HG03442 (cell line): ENCODE measurements around the gene GLYR1.

Source experiments
- ATAC-seq: cut with Tn5 transposase; IDR thresholded peaks from one replicate; pipeline ENCODE4 v1.9.1; 2021; ENCODE audit warnings: mild to moderate bottlenecking, moderate library complexity; ENCODE audit not compliant: unreplicated experiment

GLYR1 gene

DNA sequence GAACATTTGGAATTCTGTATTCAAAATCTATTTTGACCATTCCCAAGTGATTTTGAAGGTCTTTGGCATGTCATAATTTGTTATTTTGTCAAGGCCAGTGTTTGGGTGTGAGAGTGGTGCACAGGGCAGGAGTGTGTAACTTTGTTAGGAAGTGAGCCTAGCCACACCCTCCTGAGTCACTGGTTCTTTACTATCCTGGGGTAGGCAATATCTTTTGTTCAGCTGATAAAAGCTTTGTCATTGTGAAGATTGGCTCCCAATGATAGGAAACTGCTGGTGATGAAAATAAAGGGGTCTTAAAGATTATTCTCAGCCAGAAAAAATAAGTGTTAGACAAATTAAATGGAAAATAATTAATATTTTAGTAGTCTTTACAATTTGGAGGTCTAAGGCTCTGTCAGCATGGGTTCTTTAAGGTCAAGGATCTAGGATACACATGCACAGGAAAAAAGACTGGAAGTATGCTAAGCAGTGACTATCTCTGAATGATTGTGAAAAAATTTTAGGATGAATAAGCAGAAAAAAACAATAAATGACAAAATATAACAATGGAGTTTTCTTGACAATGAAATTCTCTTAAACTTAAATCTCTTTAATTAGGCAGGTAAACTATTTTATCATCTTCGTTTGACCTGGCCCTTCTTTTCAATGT lies 5.3 kb upstream of the GLYR1 start:
- ATAC-seq, result no peak

DNA sequence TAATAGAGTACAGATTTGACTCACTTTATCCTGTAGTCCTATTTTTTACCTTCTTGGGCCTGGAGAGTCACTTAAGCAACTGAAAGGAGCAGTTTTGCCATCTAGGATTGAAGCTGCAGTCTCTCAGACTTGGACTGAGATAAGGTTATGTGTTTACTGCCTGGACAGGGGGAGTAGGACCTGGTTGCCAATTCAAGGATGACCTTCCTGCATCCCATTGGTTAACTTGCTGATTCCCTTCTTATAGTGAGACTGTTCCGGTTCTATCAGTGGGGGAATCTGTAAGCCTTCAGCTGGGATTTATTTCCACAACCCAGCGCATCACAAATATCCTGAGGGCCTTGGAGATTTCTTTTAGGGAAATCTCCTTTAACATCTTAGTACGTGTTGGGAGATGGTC lies 3.1 kb upstream of the GLYR1 start:
- no peak for ATAC-seq

DNA sequence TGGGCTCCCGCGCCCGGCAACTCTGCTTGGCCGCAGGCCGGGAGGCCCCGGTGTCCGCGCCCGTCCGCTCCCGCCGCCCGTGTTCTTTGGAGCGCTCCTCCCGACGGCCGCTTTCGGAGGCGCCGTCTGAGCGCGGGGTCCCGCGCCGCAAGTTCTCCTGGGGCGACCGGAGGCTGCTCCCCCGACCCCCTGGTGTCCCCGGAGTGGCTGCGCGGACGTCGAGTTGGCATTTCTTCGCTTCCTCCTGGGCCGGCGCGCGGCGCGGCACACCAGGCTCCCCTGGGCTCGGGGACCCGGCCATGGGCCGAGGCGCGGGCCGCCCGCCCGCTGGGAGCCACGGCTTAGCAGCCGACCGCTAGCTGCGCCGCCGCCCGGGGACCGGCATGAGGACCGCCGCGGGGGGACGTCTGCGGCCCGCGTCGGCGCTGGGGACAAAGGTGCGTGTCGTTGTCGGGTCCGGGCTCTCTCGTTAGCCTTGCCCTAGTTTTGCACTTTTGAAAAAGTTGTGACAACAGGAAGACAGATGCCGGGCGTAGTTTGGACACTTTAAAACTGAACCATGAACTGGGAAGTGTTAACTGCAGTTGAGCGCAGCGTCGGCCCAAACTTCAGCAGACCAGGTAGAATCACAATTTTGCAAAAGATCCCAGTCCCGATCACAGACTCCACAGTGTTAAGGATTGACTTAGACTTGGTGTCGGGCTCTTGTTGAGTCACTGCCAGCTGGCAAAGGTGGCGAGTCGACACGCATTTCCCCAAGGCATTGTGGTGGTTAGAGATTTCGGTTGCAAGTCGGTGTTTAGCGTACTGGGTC lies 893 bp upstream of the GLYR1 start:
- peak; percentile 11 for ATAC-seq

DNA sequence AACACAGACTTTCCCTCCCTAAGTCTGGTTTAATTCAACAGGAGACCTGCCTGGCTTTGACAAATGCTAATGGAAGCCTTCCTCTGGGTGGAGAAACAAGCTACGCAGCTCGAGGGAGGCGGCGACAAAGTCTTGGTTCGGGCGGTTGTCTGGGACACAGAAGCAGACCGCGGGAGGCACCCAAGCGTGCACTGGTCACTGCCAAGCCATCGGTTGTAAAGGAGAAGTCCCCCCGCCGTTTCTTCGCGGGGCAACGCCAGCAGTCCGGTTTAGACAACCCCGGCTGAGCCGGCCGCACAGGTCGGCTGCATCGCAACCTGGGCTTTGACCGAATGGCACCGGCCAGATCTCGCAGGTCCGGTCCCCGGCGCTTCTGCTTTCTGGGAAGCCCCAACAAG lies 586 bp downstream of the GLYR1 start:
- peak; percentile 20 for ATAC-seq

DNA sequence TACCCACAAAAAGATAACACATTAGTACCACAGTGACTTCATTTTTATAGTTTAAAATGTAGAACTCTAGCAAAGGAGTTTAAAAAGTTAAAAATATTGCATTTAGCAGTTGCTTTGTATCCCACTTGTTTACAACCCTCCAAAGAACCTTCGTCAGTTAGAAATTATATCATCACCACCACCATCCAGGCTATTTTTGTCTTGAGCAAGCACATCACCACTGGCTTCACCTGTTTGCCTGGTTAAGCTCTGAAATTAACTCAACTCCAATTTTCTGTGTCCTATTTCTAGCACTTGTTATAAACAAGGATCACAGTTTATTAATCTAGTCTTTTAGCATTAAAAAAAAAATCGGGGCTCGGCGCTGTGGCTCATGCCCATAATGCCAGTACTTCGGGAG lies 6.1 kb downstream of the GLYR1 start:
- ATAC-seq, result no peak

DNA sequence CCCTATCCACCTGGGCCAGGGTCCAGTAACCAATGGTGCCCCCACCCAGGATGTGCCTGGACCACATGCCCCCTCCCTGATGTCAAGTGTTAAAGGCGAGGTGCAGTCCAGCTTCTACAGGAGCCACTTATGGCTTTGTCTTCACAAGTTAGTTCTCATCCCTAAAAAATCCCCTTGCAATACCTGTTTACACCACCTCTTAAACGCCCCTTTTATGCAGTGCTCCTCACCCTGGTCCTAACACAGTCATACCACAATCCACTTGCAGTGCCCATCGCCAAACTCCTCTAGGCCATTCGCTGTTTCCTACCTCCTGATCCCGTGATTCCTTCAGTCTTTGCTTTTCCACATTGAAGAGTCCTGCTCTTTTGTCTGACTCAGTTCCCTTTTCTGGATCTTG lies 7.1 kb downstream of the GLYR1 start:
- ATAC-seq, result no peak

DNA sequence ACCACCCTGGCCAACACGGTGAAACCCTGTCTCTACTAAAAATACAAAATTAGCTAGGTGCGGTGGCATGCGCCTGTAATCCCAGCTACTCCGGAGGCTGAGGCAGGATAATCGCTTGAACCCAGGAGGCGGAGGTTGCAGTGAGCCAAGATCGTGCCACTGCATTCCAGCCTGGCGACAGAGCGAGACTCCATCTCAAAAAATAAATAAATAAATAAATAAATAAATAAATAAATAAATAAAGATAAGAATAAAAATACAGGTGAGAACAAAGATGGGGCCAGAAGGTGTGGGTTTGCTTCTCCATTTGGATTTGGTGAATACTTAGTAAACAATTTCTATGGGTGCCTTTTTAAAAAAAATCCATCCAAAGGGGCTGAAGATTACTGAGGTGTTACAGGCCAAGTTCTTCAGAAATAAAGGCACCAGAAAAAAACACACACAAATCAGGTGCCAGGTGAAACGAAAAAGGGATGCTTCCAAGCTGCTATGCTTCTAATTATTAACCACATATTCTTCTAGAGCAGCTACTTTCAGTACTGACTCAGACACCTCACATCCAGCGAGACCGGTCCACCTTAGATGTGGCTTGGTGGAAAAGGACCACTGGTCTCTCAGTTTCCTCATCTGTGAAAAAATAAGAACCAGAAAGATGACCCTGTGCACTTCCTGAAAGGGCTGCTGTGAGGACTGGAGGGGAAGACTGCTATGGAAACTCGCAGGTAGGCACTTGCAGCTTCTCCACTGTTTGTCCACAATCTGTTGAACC lies 9.2 kb downstream of the GLYR1 start:
- no peak for ATAC-seq

DNA sequence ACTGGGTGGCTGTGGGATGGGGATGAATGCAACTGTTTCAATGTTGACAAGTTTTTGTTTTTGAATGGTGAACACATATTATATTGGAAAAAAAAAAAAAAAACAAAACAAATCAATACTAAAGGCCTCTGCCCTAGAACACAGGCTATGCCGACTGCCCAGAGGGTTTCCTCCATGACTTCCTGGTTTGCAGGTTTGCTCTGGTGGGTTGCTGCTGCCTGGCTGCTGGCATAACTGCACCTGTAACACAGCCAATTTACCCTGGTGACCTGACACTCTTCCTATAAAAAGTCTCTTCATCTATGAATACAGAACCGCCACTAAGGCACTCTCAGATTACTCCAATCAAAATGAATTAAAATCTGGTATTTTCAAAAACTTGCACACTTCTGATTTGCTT lies 10.4 kb downstream of the GLYR1 start:
- no peak for ATAC-seq

DNA sequence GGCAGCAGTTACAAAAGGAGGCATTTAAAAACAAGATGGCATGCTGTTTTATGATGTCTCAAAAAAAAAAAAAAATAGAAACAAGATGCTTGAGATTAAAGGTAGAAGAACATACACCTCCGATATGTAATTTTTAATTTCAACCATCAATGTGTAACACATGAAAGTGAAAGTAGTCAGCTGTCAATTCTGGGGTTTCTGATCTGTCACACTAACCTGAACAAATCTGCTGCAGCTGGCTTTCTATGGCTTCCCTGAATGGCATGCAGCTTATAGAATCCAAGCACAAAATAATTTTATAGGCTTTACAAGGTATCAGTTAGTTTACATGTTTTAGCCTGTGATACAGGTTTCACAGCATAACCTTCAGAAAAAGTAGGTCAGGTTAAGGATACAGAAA lies 13.5 kb downstream of the GLYR1 start:
- ATAC-seq, result no peak

DNA sequence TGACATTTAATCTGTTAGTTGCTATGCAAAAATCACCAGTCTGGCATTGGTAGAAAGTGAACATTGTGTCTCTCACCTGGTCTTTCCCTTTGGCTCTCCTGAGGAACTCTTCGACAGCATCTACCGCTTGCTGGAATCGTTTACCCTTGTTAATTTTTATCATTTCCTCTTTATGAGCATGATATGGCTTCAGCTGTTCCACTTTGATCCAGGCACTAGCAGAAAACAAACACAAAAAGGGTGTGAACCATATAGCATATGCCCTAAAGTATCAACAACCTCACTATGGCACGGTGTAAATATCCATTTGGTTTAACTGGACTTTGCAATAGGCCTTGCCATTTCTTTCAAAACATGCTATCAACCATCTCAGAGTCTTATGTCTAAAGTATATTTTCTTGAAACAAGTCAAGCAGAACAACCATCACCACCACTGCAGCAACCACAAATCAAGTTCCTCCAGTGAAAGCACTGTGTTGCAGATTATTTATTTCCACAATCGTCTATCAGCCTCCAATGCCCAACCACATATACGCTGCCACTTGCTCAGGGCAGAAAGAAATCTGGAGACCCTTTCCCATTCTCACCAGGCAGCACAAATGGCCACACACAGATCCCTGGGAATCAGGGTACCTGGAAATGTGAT lies 14.3 kb downstream of the GLYR1 start:
- no peak for ATAC-seq

DNA sequence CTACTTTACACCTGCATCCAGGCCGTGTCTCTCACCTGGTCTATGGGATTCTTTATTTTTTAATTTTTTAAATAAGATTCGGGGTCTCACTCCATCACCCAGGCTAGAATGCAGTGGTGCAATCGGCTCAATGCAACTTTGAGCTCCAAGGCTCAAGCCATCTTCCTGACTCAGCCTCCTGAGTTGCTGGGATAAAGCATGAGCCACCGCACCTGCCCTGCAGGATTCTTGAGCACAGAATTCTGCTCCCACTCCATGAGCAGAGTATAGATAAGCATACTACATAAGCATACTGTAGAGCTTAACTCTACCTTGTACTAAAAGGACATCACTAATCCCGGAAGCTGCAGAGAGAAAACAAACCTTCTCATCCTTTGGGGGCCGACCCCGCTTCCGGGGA lies 15.5 kb downstream of the GLYR1 start:
- no peak for ATAC-seq

DNA sequence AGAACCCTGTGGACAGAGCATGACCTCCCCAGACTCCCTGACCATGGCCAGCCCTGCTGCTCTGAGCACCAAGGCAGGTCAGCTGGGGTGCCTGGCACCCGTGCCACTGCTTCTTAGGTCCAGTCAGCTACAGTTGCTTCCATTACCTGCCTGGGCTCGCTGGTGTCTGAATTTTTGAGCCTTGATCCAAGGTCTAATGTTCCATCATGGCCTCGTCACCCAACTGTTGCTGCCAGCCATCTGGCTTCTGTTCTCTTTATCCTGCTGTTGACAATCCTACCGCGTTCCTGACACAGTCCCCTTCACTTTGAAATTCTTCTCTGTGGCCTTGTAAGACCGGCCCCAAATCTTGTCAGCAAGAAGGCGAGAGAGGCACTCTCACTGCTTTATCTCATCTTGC lies 16.7 kb downstream of the GLYR1 start:
- ATAC-seq, result no peak

DNA sequence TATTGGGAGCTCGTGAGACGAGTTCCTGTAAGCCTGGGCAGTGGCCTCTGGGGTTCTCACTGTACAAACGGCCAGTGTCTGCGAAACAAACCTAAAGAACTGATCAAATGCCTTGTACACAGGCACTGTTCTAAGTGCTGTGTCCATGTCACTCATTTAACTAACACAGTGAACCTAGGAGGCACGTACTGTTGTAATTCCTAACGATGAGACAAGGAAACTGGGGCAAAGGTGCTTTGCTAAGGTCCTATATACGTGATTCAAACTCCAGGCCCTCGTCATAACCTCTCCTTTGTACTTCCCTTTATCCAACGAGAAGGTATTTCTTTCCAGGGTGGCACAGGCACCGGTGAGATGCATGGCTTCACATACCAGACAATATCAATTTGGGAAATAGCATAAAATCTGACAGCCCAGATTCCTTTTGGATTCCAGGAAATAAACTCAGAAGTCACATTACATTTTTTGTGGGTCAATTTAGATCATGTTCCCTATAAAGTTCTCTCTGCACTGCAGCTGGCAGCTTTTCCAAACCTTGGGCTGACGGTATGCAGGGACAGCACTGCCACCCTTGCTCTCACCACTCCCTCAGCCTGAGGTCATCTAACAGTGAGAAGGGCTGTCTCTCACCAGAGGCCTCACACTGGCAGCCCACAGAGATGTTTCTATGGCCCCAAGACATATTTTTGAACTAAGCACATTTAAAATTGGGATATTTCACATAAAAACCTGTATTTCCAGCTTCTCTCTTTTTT lies 18.3 kb downstream of the GLYR1 start:
- ATAC-seq, result no peak

DNA sequence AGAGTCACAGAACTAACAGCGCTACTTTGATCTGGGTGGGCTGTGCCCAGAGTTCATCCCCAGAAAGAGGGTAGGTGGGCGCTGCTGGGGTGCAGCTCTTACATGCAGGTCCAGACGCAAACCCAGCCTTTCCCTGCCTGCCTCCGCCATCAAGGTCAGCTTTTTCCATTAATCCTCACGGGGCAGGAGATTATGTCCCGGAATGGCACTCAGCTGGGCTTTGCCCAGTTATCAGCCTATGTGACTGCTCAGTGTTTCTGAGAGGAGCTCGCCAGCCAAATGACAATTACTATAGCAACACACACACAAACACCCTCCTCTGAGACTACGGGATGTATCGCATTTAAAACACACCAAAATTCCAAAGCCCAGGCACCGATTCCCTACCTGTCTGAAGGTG lies 20.1 kb downstream of the GLYR1 start:
- ATAC-seq, result no peak

DNA sequence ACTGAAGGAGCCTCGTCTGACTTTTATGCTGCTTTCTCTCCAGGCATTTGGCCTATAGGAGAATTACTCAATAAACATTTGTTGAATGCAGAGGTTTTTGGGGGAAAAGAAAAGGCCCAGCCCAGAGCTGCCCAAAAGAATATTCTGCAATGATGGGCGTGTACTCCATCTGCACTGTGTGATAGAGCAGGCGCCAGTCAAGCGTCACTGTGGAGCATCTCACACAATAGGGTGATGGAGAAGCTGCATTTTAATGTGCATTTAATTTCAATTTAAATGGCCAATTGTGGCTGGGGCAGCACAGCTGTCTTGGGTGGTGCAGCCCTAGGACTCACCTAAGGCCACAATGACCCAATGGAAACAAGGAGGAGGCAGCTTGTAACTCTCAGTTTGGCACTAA lies 20.6 kb downstream of the GLYR1 start:
- no peak for ATAC-seq

DNA sequence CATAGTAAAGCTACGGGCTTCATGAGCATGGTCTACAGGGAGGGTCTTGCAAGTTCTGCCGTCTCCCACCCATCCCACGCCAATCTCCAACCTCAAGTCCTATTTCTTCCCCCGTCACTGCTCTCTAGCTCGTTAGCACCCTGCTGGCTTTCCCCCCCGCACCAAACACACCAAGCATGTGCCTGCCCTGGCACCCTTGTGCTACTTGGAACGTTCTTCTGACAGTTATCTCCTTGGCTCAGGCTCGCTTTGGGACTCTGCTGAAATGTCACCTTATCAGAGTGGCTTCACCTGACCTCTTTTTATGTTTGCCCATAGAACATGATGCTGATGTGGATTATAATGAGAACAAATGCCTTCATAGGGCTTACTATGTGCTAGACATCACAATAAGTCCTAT lies 21.9 kb downstream of the GLYR1 start:
- ATAC-seq, result no peak

DNA sequence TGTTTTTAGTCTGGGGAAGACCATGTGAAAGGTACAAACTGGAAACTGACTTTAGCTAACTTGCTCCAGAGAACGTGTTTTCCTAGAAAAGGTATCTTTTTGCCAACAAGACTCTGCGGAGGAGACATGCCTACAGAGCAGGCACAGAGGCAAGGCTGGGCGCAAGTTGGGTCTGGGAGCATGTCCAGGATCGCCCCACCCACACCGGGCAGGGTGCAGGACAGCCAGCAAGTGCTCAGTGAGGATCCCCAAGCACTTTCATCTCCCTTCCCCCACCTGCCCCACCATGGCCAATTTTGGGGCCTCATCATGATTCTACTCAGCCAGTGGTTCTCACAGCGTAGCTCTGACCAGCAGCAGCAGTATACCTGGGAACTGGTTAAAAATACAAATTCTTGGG lies 26.4 kb downstream of the GLYR1 start:
- no peak for ATAC-seq

DNA sequence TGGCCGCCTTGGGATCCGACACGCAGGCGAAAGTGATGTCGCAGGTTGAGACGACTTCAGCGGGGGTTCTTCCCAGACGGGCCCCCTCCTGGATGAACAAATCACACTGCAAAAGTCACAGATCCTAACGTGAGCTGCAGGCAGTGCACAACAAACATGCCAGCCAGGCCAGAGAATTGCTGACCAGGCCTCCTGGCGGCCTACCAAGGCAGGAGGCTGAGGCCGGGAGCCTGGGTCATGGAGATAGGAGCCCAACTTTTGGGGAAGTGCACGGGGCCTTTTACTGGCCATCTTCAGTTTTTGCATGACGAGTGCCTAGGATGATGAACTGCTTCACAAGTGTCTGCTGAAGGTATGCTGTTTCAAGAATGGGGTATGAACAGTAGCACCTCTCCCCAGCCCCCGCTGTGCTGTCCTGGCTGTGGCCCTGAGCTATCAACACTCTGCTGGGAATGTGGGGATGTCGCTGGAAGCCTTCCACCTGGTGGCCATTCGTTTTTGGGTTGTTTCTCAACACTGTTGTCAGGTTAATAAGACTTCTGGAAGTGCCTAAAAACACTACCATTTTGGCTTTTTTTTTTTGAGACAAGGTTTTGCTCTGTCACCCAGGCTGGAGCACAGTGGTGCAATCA lies 32.4 kb downstream of the GLYR1 start:
- no peak for ATAC-seq

DNA sequence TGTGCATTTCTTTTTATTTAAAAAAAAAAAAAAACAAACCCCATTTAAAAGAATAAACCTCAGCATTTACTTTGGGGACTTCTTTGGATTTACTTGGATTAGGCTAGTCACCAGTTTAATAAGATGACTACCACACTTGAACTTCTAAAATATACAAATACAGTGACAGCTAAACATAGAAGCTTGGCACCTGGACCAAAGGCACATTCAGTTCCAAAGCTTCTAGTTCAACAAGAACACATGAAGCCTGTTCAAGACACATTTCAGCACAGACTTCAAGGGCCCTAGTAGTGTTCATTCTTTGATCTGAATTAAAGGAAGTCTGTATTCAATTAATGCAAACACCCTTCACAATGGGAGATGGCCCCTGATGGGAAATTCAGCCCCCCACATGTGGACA lies 33.0 kb downstream of the GLYR1 start:
- no peak for ATAC-seq

DNA sequence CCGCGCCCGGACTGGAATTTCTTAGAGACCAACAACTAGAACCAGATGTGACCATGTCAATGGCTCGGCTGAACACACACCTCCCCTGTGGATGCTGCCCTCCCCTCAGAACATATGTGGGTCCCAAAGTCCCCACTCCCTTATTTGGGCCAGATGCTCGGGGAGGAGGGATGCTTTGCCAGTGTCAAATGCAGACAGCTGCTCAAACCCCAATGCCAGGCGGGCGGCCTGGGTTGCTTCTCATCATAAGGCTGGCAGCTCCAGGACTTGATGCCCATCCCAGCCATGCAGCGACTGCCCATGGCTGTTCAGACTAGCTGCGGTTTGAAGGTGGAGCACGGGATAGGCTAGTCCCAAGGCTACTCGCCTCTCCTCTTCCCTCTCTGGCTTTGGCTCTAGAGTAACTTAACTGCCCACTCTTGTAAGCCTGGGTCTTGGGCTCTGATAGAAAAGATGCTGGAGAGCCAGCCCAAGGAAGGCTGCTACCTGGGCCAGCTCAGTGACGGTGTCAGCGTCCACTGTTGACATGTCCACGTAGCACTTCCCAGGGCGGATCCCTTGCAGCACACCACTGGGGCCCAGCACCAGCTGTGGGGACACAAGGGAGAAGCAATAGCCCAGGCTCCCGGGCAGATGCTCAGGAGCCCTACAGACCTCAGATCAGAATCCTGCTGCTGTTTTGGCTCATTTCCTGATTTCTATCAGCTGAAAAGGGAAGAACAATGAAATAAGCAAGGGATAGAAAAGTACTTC lies 33.7 kb downstream of the GLYR1 start:
- ATAC-seq, result no peak
